Measurements from ENCODE around the gene TSPAN32. TPM values are rescaled to one million over a fixed set of nuclear protein-coding genes. Genes with fewer than 3 reads are reported as not detected.

The TSPAN32 gene
- total RNA-seq, 1 donor from 2014 or later = 4.5 TPM

GRCh38 chr11:2303627-2304505 is 2.1 kb downstream of the TSPAN32 start:
- no peak overlapping the region for H3K4me3 Mint-ChIP-seq (ENCODE audit: low read depth)
- peaks cover 7% of the 10 kb centered on the region for H3K27me3 Mint-ChIP-seq
- H3K4me1 Mint-ChIP-seq (ENCODE audit: low read depth) = peaks cover 6% of the 10 kb centered on the region
- H3K9me3 Mint-ChIP-seq (ENCODE audit: low read depth) = no peaks in the 10 kb centered on the region
- no peak for DNase-seq (ENCODE audit: low spot score, unreplicated experiment)
- TF ChIP-seq, protein P1, sequence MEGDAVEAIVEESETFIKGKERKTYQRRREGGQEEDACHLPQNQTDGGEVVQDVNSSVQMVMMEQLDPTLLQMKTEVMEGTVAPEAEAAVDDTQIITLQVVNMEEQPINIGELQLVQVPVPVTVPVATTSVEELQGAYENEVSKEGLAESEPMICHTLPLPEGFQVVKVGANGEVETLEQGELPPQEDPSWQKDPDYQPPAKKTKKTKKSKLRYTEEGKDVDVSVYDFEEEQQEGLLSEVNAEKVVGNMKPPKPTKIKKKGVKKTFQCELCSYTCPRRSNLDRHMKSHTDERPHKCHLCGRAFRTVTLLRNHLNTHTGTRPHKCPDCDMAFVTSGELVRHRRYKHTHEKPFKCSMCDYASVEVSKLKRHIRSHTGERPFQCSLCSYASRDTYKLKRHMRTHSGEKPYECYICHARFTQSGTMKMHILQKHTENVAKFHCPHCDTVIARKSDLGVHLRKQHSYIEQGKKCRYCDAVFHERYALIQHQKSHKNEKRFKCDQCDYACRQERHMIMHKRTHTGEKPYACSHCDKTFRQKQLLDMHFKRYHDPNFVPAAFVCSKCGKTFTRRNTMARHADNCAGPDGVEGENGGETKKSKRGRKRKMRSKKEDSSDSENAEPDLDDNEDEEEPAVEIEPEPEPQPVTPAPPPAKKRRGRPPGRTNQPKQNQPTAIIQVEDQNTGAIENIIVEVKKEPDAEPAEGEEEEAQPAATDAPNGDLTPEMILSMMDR (IDR thresholded peaks at IDR 0.05; ENCODE audit: unreplicated experiment) = no peak
- no peak overlapping the region for H3K27ac Mint-ChIP-seq
- H3K36me3 Mint-ChIP-seq (ENCODE audit: insufficient read depth) = no peaks in the 10 kb centered on the region

GRCh38 chr11:2304506-2305139 is 2.8 kb downstream of the TSPAN32 start:
- H3K4me3 Mint-ChIP-seq (ENCODE audit: low read depth) = no peak overlapping the region
- H3K27ac Mint-ChIP-seq = no peak overlapping the region

DNA sequence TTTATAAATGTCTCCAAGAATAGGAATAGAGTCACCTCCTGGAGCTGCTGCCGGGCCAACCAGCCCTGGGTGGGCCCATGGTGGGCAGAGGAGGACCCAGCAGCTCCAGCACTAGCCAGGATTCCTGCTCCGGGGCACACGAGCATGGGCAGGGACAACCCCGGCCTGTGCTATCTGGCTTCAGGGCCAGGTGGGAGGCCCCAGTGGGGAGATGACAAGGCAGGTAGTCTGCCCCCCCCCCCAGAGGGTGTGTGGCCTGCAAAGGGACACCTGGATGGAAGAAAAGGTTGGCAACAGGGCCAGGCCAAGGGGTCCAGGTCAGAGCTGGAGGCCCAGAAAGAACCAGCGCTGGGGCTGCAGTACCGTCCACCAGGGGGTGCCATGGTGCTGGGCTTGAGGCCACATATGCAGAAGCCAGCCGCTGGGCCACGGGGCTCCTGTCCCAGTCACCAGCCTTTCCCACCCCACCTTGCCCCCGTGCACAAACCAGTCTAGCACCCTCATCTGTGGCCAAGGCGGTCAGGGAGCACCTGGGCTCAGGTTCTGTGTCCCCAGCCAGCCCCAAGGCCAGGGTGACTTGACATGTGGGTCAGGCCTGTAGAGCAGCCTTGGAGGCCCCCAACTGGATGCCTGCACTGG is 3.4 kb downstream of the TSPAN32 start:
- Mint-ChIP-seq H3K27me3 (peaks cover 7% of the 10 kb centered on the region), H3K4me3 (ENCODE audit: low read depth) (no peak overlapping the region), H3K4me1 (ENCODE audit: low read depth) (peaks cover 6% of the 10 kb centered on the region), H3K27ac (no peak overlapping the region), H3K9me3 (ENCODE audit: low read depth) (no peaks in the 10 kb centered on the region), H3K36me3 (ENCODE audit: insufficient read depth) (no peaks in the 10 kb centered on the region)
- TF ChIP-seq, protein P1 (IDR thresholded peaks at IDR 0.05; ENCODE audit: unreplicated experiment) = peak; percentile 77
- peak; percentile 67 for DNase-seq (ENCODE audit: low spot score, unreplicated experiment)

More at GRCh38 chr11:2304506-2305139, 2.8 kb downstream of the TSPAN32 start:
- Mint-ChIP-seq H3K27me3 (peaks cover 7% of the 10 kb centered on the region), H3K4me1 (ENCODE audit: low read depth) (peaks cover 6% of the 10 kb centered on the region), H3K9me3 (ENCODE audit: low read depth) (no peaks in the 10 kb centered on the region), H3K36me3 (ENCODE audit: insufficient read depth) (no peaks in the 10 kb centered on the region)
- TF ChIP-seq, protein P1 (IDR thresholded peaks at IDR 0.05; ENCODE audit: unreplicated experiment) = no peak
- DNase-seq (ENCODE audit: low spot score, unreplicated experiment) = no peak

- no peak overlapping the region for H3K27ac Mint-ChIP-seq
- peaks cover 6% of the 10 kb centered on the region for H3K4me1 Mint-ChIP-seq (ENCODE audit: low read depth)
- H3K27me3 Mint-ChIP-seq = peaks cover 7% of the 10 kb centered on the region
- no peak overlapping the region for H3K4me3 Mint-ChIP-seq (ENCODE audit: low read depth)
- DNase-seq (ENCODE audit: low spot score, unreplicated experiment) = no peak
- H3K9me3 Mint-ChIP-seq (ENCODE audit: low read depth) = no peaks in the 10 kb centered on the region
- H3K36me3 Mint-ChIP-seq (ENCODE audit: insufficient read depth) = no peaks in the 10 kb centered on the region
- TF ChIP-seq, protein P1 (IDR thresholded peaks at IDR 0.05; ENCODE audit: unreplicated experiment) = no peak
Measured at GRCh38 chr11:2305788-2306451, 4.1 kb downstream of the TSPAN32 start.

GRCh38 chr11:2306452-2306823 is 4.6 kb downstream of the TSPAN32 start:
- DNase-seq (ENCODE audit: low spot score, unreplicated experiment) = no peak
- Mint-ChIP-seq H3K27me3 (peaks cover 7% of the 10 kb centered on the region), H3K27ac (no peak overlapping the region), H3K4me1 (ENCODE audit: low read depth) (peaks cover 6% of the 10 kb centered on the region), H3K36me3 (ENCODE audit: insufficient read depth) (no peaks in the 10 kb centered on the region), H3K9me3 (ENCODE audit: low read depth) (no peaks in the 10 kb centered on the region), H3K4me3 (ENCODE audit: low read depth) (no peak overlapping the region)
- TF ChIP-seq, protein P1 (IDR thresholded peaks at IDR 0.05; ENCODE audit: unreplicated experiment) = no peak

Measured in progenitor cell of endocrine pancreas (in vitro differentiated cells).